ENCODE data around the gene SCGB1C1. TPM values are rescaled to one million over a fixed set of nuclear protein-coding genes. Genes with fewer than 3 reads are reported as not detected.
A peak's percentile ranks its signal among the peaks of the same experiment; 100 is the strongest.
"Not testable (repeated sequence)": the region's sequence is repeated elsewhere in the genome, so short reads cannot be mapped to it uniquely, and the experiment has no call there.

SCGB1C1 gene
- total RNA-seq, 2 donors from 2014 or later = not detected

GRCh38 chr11:232783-233565 is 40.1 kb downstream of the SCGB1C1 start:
- peaks cover 2% of the 10 kb centered on the region for H3K36me3 Mint-ChIP-seq (ENCODE audit: low read depth)
- ATAC-seq = no peak
- no peak for DNase-seq
- no peak overlapping the region for H3K4me3 Mint-ChIP-seq
- H3K4me1 Mint-ChIP-seq = peaks cover 18% of the 10 kb centered on the region
- H3K9me3 ChIP-seq (ENCODE audit: control insufficient read depth, low read length, poor library complexity, severe bottlenecking) = no peaks in the 10 kb centered on the region
- no peaks in the 10 kb centered on the region for H3K27me3 Mint-ChIP-seq
- H3K27ac Mint-ChIP-seq = peak overlapping the region; percentile 21

GRCh38 chr11:235180-235579 is 42.3 kb downstream of the SCGB1C1 start:
- H3K4me3 Mint-ChIP-seq = peak overlapping the region; percentile 96
- no peak for DNase-seq
- H3K36me3 Mint-ChIP-seq (ENCODE audit: low read depth) = no peaks in the 10 kb centered on the region
- H3K4me1 Mint-ChIP-seq = peaks cover 23% of the 10 kb centered on the region
- no peaks in the 10 kb centered on the region for H3K9me3 ChIP-seq (ENCODE audit: control insufficient read depth, low read length, poor library complexity, severe bottlenecking)
- H3K27ac Mint-ChIP-seq = peak overlapping the region; percentile 45
- no peaks in the 10 kb centered on the region for H3K27me3 Mint-ChIP-seq
- no peak for ATAC-seq

- peaks cover 25% of the 10 kb centered on the region for H3K4me1 Mint-ChIP-seq
- no peak for DNase-seq
- H3K4me3 Mint-ChIP-seq = peak overlapping the region; percentile 96
- H3K36me3 Mint-ChIP-seq (ENCODE audit: low read depth) = no peaks in the 10 kb centered on the region
- peak overlapping the region; percentile 45 for H3K27ac Mint-ChIP-seq
- no peaks in the 10 kb centered on the region for H3K9me3 ChIP-seq (ENCODE audit: control insufficient read depth, low read length, poor library complexity, severe bottlenecking)
- no peaks in the 10 kb centered on the region for H3K27me3 Mint-ChIP-seq
- peak; percentile 36 for ATAC-seq
These were observed 42.7 kb downstream of the SCGB1C1 start for GRCh38 chr11:235609-235996.

- H3K9me3 ChIP-seq (ENCODE audit: control insufficient read depth, low read length, poor library complexity, severe bottlenecking) = no peaks in the 10 kb centered on the region
- H3K27ac Mint-ChIP-seq = peak within 1 kb of the TSS; percentile 98
- H3K36me3 Mint-ChIP-seq (ENCODE audit: low read depth) = no peaks in the 10 kb centered on the region
- DNase-seq = peak; percentile 76 to 82 (median 82)
- ATAC-seq = peak; percentile 91
- no peaks in the 10 kb centered on the region for H3K27me3 Mint-ChIP-seq
- peak within 1 kb of the TSS; percentile 96 for H3K4me3 Mint-ChIP-seq
- peaks cover 27% of the 10 kb centered on the region for H3K4me1 Mint-ChIP-seq
These were observed 43.3 kb downstream of the SCGB1C1 start, which contains the start of gene SIRT3 for GRCh38 chr11:235997-236773. Gene SIRT3 (minus strand): TSS chr11:236342. CDS start chr11:236328, 14 bp downstream.

DNA sequence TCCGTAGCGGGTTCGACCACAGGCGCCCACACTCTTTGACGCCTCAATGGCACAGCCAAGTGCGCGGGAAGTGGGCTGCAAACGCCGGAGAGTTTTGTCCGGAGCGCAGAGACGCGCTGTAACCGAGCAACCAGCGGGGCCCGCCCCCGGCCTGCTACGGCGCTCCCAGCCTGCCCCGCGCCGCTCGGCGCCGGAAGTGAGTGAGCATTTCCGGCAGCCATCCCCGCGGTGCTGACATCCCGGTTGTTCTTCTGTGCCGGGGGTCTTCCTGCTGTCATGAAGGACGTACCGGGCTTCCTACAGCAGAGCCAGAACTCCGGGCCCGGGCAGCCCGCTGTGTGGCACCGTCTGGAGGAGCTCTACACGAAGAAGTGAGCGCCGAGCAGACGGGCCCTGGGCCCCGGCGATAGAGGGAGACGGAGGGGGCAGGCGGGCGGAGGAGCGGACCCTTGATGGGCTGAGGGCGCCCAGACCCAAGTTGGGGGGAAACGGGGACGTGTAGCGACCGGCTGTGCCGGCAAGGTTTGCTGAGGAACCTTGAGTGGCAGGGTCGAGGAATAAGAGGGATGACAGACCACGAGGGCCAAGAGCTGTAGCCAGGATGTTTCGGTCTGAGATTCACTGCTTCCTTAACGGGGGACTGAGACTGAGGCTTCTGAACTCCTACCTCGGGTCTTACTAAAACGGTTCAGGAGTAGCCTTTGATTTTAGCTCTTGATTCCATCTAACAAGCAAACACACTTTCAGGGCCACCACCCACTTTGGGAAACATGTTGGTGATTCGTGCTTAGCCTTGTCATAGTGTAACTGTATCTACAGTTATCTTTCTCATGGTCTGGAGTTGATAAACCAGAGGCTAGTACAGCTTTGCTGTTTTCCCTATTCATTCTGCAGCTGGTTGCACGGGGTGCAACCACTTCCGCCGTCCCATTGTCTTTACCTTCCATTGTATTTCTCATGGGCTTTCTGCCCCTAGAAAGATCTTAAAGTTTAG is 44.2 kb downstream of the SCGB1C1 start, which contains the start of gene PSMD13:
Gene PSMD13, plus strand, starts transcription at position 203 of the 994 bp plus-strand sequence. Its CDS starts 74 bp downstream, at position 277.
- Mint-ChIP-seq H3K36me3 (ENCODE audit: low read depth) (peaks cover 5% of the 10 kb centered on the region), H3K4me1 (peaks cover 36% of the 10 kb centered on the region), H3K27ac (peak within 1 kb of the TSS; percentile 98), H3K27me3 (no peaks in the 10 kb centered on the region), H3K4me3 (peak within 1 kb of the TSS; percentile 96)
- ATAC-seq = peak; percentile 86
- DNase-seq = peak; percentile 82 to 83 (median 83)
- no peaks in the 10 kb centered on the region for H3K9me3 ChIP-seq (ENCODE audit: control insufficient read depth, low read length, poor library complexity, severe bottlenecking)

GRCh38 chr11:238346-238745 is 45.5 kb downstream of the SCGB1C1 start:
- not testable (repeated sequence) for DNase-seq; H3K9me3 ChIP-seq (ENCODE audit: control insufficient read depth, low read length, poor library complexity, severe bottlenecking); H3K27me3 Mint-ChIP-seq; ATAC-seq; H3K4me3 Mint-ChIP-seq
- Mint-ChIP-seq H3K27ac (peak overlapping the region; percentile 98), H3K4me1 (peaks cover 40% of the 10 kb centered on the region), H3K36me3 (ENCODE audit: low read depth) (peaks cover 11% of the 10 kb centered on the region)

GRCh38 chr11:240315-240714 is 47.4 kb downstream of the SCGB1C1 start:
- Mint-ChIP-seq H3K4me1 (peaks cover 40% of the 10 kb centered on the region), H3K4me3 (no peak overlapping the region), H3K36me3 (ENCODE audit: low read depth) (peaks cover 13% of the 10 kb centered on the region)

DNA sequence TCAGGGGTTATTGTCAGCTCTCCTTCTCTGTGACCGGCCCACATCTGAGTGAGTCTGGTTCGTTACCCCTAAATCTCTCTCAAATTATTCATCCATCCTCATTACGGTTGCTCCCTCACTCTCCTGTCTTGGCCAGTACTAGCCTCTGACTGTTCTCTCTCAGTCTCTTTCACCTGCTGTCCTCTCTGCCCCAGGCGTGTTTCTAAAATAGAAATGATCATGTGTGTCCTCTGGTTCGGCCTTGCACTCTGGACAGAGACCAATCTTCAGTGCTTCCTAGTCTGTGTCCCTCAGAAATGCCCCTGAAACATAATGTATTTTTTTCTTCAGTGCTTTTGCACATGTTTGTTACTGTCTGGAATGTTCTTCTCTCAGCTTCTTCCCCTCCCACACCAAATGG is 48.8 kb downstream of the SCGB1C1 start:
- Mint-ChIP-seq H3K27ac (peak overlapping the region; percentile 85), H3K4me3 (no peak overlapping the region), H3K36me3 (ENCODE audit: low read depth) (peaks cover 15% of the 10 kb centered on the region)

More at GRCh38 chr11:240315-240714, 47.4 kb downstream of the SCGB1C1 start:
- H3K27me3 Mint-ChIP-seq = no peaks in the 10 kb centered on the region
- no peak for ATAC-seq
- no peak for DNase-seq
- no peaks in the 10 kb centered on the region for H3K9me3 ChIP-seq (ENCODE audit: control insufficient read depth, low read length, poor library complexity, severe bottlenecking)
- no peak overlapping the region for H3K27ac Mint-ChIP-seq

More for the DNA sequence above, 48.8 kb downstream of the SCGB1C1 start:
- DNase-seq (no peak), ATAC-seq (no peak)
- H3K4me1 Mint-ChIP-seq = peaks cover 35% of the 10 kb centered on the region
- H3K9me3 ChIP-seq (ENCODE audit: control insufficient read depth, low read length, poor library complexity, severe bottlenecking) = no peaks in the 10 kb centered on the region
- H3K27me3 Mint-ChIP-seq = no peaks in the 10 kb centered on the region

Other genes with a start within 250 kb of the SCGB1C1 start
- gene BET1L, start 14.3 kb downstream of the SCGB1C1 start, total RNA-seq = 10 to 100 TPM; 42.2 to 48.9 TPM
- 10 to 100 TPM; 69.2 to 76.0 TPM for gene RIC8A, start 14.6 kb downstream of the SCGB1C1 start, total RNA-seq
- gene SIRT3, start 43.3 kb downstream of the SCGB1C1 start, total RNA-seq = 10 to 100 TPM; 17.1 to 17.5 TPM
- 10 to 100 TPM; 60.6 to 63.6 TPM for gene PSMD13, start 43.9 kb downstream of the SCGB1C1 start, total RNA-seq
- gene NLRP6, start 85.3 kb downstream of the SCGB1C1 start, total RNA-seq = 1 to 10 TPM; 3.5 to 4.3 TPM
- gene PGGHG, start 96.0 kb downstream of the SCGB1C1 start, total RNA-seq = 100 to 1,000 TPM; 317 to 350 TPM
- not detected for gene IFITM5, start 106.4 kb downstream of the SCGB1C1 start, total RNA-seq
- gene IFITM2, start 114.7 kb downstream of the SCGB1C1 start, total RNA-seq = 100 to 1,000 TPM; 550 to 570 TPM
- gene IFITM1, start 121.0 kb downstream of the SCGB1C1 start, total RNA-seq = 100 to 1,000 TPM; 344 to 363 TPM
- 10 to 100 TPM in 1 of 2 donors, 1 to 10 TPM in 1; 2.5 to 25.2 TPM for gene IFITM3, start 127.8 kb downstream of the SCGB1C1 start, total RNA-seq
- 1 to 10 TPM; 6.0 to 8.6 TPM for gene B4GALNT4, start 176.4 kb downstream of the SCGB1C1 start, total RNA-seq
- gene PKP3, start 201.1 kb downstream of the SCGB1C1 start, total RNA-seq = not detected
- 100 to 1,000 TPM; 353 to 409 TPM for gene SIGIRR, start 221.9 kb downstream of the SCGB1C1 start, total RNA-seq
- 100 to 1,000 TPM; 131 to 165 TPM for gene ANO9, start 248.9 kb downstream of the SCGB1C1 start, total RNA-seq

Measured in T-helper 17 cell (primary cell).